ENCODE results near the gene FRMD1. TPM values are rescaled to one million over a fixed set of nuclear protein-coding genes. Genes with fewer than 3 reads are reported as not detected.

Gene FRMD1
- total RNA-seq, 1 experiment from 2014 or later: not detected

- no TSS peak for BruUV-seq (replicated peaks)
- TF ChIP-seq, protein P1, sequence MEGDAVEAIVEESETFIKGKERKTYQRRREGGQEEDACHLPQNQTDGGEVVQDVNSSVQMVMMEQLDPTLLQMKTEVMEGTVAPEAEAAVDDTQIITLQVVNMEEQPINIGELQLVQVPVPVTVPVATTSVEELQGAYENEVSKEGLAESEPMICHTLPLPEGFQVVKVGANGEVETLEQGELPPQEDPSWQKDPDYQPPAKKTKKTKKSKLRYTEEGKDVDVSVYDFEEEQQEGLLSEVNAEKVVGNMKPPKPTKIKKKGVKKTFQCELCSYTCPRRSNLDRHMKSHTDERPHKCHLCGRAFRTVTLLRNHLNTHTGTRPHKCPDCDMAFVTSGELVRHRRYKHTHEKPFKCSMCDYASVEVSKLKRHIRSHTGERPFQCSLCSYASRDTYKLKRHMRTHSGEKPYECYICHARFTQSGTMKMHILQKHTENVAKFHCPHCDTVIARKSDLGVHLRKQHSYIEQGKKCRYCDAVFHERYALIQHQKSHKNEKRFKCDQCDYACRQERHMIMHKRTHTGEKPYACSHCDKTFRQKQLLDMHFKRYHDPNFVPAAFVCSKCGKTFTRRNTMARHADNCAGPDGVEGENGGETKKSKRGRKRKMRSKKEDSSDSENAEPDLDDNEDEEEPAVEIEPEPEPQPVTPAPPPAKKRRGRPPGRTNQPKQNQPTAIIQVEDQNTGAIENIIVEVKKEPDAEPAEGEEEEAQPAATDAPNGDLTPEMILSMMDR (conservative IDR thresholded peaks at IDR 0.05; ENCODE audit: low read depth, low read length): no peak
- TF ChIP-seq EZH2phosphoT487 (IDR thresholded peaks at IDR 0.05; ENCODE audit: borderline replicate concordance, low read length) (no peak), EZH2 (IDR thresholded peaks at IDR 0.05; ENCODE audit: low read length, unreplicated experiment) (no peak)
- Histone ChIP-seq H3F3A (ENCODE audit: low read length, unreplicated experiment) (no peaks in the 10 kb centered on the region), H3K9me3 (ENCODE audit: low read length) (no peaks in the 10 kb centered on the region), H3K4me3 (ENCODE audit: low read length) (no peak overlapping the region), H3K9ac (ENCODE audit: low read length) (no peak overlapping the region), H3K79me2 (ENCODE audit: low read length) (no peaks in the 10 kb centered on the region), H3K4me1 (ENCODE audit: insufficient read depth, low read length) (no peaks in the 10 kb centered on the region), H4K20me1 (ENCODE audit: low read length) (no peaks in the 10 kb centered on the region), H3K4me2 (ENCODE audit: low read length) (no peak overlapping the region), H2AFZ (ENCODE audit: low read length) (no peak overlapping the region), H3K27ac (ENCODE audit: low read length) (no peak overlapping the region), H3K27me3 (ENCODE audit: low read length) (0 out of 2 replicates have a peak, but pooled peaks cover 7% of the 10 kb centered on the region), H3K9me2 (replicated peaks; ENCODE audit: low read length) (no peaks in the 10 kb centered on the region), H3K36me3 (ENCODE audit: low read depth, low read length) (no peaks in the 10 kb centered on the region)
- ChIA-PET CTCF (no interaction called here), POLR2A (ENCODE audit: unreplicated experiment) (no interaction called here)
- intact Hi-C loops (cut with micrococcal nuclease): no loop called here
- DNase-seq (no peak), ATAC-seq (no peak)
Measured at GRCh38 chr6:168090706-168091105, 11.7 kb upstream of the FRMD1 start.

- Histone ChIP-seq H3K36me3 (ENCODE audit: low read depth, low read length) (no peaks in the 10 kb centered on the region), H3K4me2 (ENCODE audit: low read length) (no peak overlapping the region), H3K27ac (ENCODE audit: low read length) (no peak overlapping the region), H3F3A (ENCODE audit: low read length, unreplicated experiment) (no peaks in the 10 kb centered on the region), H3K4me3 (ENCODE audit: low read length) (no peak overlapping the region), H3K9ac (ENCODE audit: low read length) (no peak overlapping the region), H3K9me3 (ENCODE audit: low read length) (no peaks in the 10 kb centered on the region), H3K4me1 (ENCODE audit: insufficient read depth, low read length) (no peaks in the 10 kb centered on the region), H3K9me2 (replicated peaks; ENCODE audit: low read length) (no peaks in the 10 kb centered on the region), H4K20me1 (ENCODE audit: low read length) (no peaks in the 10 kb centered on the region), H3K27me3 (ENCODE audit: low read length) (0 out of 2 replicates have a peak, but pooled peaks cover 7% of the 10 kb centered on the region), H2AFZ (ENCODE audit: low read length) (no peak overlapping the region), H3K79me2 (ENCODE audit: low read length) (no peaks in the 10 kb centered on the region)
- ChIA-PET CTCF (no interaction called here), POLR2A (ENCODE audit: unreplicated experiment) (no interaction called here)
- BruUV-seq (replicated peaks): no TSS peak
- intact Hi-C loops (cut with micrococcal nuclease): no loop called here
- DNase-seq: no peak
- TF ChIP-seq, protein P1 (conservative IDR thresholded peaks at IDR 0.05; ENCODE audit: low read depth, low read length): no peak
- TF ChIP-seq EZH2 (IDR thresholded peaks at IDR 0.05; ENCODE audit: low read length, unreplicated experiment) (no peak), EZH2phosphoT487 (IDR thresholded peaks at IDR 0.05; ENCODE audit: borderline replicate concordance, low read length) (no peak)
- no peak for ATAC-seq
Measured at GRCh38 chr6:168090064-168090690, 11.2 kb upstream of the FRMD1 start.

GRCh38 chr6:168089186-168090063 is 10.4 kb upstream of the FRMD1 start:
- no peak for ATAC-seq
- no TSS peak for BruUV-seq (replicated peaks)
- Histone ChIP-seq H3F3A (ENCODE audit: low read length, unreplicated experiment) (no peaks in the 10 kb centered on the region), H3K79me2 (ENCODE audit: low read length) (no peaks in the 10 kb centered on the region), H4K20me1 (ENCODE audit: low read length) (no peaks in the 10 kb centered on the region), H3K9ac (ENCODE audit: low read length) (no peak overlapping the region), H3K4me3 (ENCODE audit: low read length) (no peak overlapping the region), H3K27ac (ENCODE audit: low read length) (no peak overlapping the region), H3K9me3 (ENCODE audit: low read length) (no peaks in the 10 kb centered on the region), H3K4me1 (ENCODE audit: insufficient read depth, low read length) (no peaks in the 10 kb centered on the region), H3K27me3 (ENCODE audit: low read length) (0 out of 2 replicates have a peak, but pooled peaks cover 7% of the 10 kb centered on the region), H2AFZ (ENCODE audit: low read length) (no peak overlapping the region), H3K36me3 (ENCODE audit: low read depth, low read length) (no peaks in the 10 kb centered on the region), H3K4me2 (ENCODE audit: low read length) (no peak overlapping the region), H3K9me2 (replicated peaks; ENCODE audit: low read length) (no peaks in the 10 kb centered on the region)
- intact Hi-C loops (cut with micrococcal nuclease): no loop called here
- TF ChIP-seq EZH2 (IDR thresholded peaks at IDR 0.05; ENCODE audit: low read length, unreplicated experiment): no peak
- TF ChIP-seq EZH2phosphoT487 (IDR thresholded peaks at IDR 0.05; ENCODE audit: borderline replicate concordance, low read length): no peak
- TF ChIP-seq, protein P1 (conservative IDR thresholded peaks at IDR 0.05; ENCODE audit: low read depth, low read length): no peak
- no peak for DNase-seq
- CTCF ChIA-PET: no interaction called here
- POLR2A ChIA-PET (ENCODE audit: unreplicated experiment): no interaction called here
